ENCODE results near the gene RBM4B.

Gene RBM4B

GRCh38 chr11:66706989-66707388, 29.3 kb upstream of the RBM4B start:
- H3K4me3 ChIP-seq (ENCODE audit: low read length) = no peak overlapping the region
- no peak for TF ChIP-seq CTCF (IDR thresholded peaks at IDR 0.05; ENCODE audit: insufficient read depth, low read depth, low read length, missing control alignments)
- DNase-seq (ENCODE audit: low read depth) = no peak

GRCh38 chr11:66705587-66706335, 28.1 kb upstream of the RBM4B start:
- no peak for DNase-seq (ENCODE audit: low read depth)
- no peak for TF ChIP-seq CTCF (IDR thresholded peaks at IDR 0.05; ENCODE audit: insufficient read depth, low read depth, low read length, missing control alignments)
- no peak overlapping the region for H3K4me3 ChIP-seq (ENCODE audit: low read length)

- DNase-seq (ENCODE audit: low read depth) = no peak
- H3K4me3 ChIP-seq (ENCODE audit: low read length) = no peak overlapping the region
- no peak for TF ChIP-seq CTCF (IDR thresholded peaks at IDR 0.05; ENCODE audit: insufficient read depth, low read depth, low read length, missing control alignments)
Observed at GRCh38 chr11:66704659-66705360, 27.1 kb upstream of the RBM4B start.

- DNase-seq (ENCODE audit: low read depth) = no peak
- H3K4me3 ChIP-seq (ENCODE audit: low read length) = no peak overlapping the region
- TF ChIP-seq CTCF (IDR thresholded peaks at IDR 0.05; ENCODE audit: insufficient read depth, low read depth, low read length, missing control alignments) = no peak
Observed at GRCh38 chr11:66701432-66702240, 23.9 kb upstream of the RBM4B start.

GRCh38 chr11:66700742-66701141, 23.1 kb upstream of the RBM4B start:
- DNase-seq (ENCODE audit: low read depth) = no peak
- no peak for TF ChIP-seq CTCF (IDR thresholded peaks at IDR 0.05; ENCODE audit: insufficient read depth, low read depth, low read length, missing control alignments)
- H3K4me3 ChIP-seq (ENCODE audit: low read length) = no peak overlapping the region

- no peak for TF ChIP-seq CTCF (IDR thresholded peaks at IDR 0.05; ENCODE audit: insufficient read depth, low read depth, low read length, missing control alignments)
- H3K4me3 ChIP-seq (ENCODE audit: low read length) = no peak overlapping the region
- DNase-seq (ENCODE audit: low read depth) = no peak
Observed at GRCh38 chr11:66700337-66700736, 22.6 kb upstream of the RBM4B start.

Data from epithelial cell of esophagus (primary cell).